H9 (cell line): ENCODE results near the gene CDH20. TPM values are rescaled to one million over a fixed set of nuclear protein-coding genes. Genes with fewer than 3 reads are reported as not detected.

Experiments used
- DNase-seq: peaks from one replicate; pipeline ENCODE4 v3.0.0-alpha.2; 2017
- H2AFZ ChIP-seq: one replicate; pipeline ENCODE4 v1.6.1; 2013; ENCODE audit warnings: mild to moderate bottlenecking, low read length, control low read depth, moderate library complexity
- H2AK5ac ChIP-seq: 2 replicates; pipeline ENCODE4 v1.6.1; 2013; ENCODE audit warnings: low read length, control low read depth, mixed read lengths; ENCODE audit not compliant: insufficient read length
- H2BK120ac ChIP-seq: one replicate; pipeline ENCODE4 v1.6.1; 2013; ENCODE audit warnings: low read depth, mild to moderate bottlenecking, low read length, control low read depth, inconsistent platforms; ENCODE audit not compliant: poor library complexity, severe bottlenecking
- H2BK12ac ChIP-seq: 2 replicates; pipeline ENCODE4 v1.6.1; 2013; ENCODE audit warnings: low read length, control low read depth, mixed read lengths, low read depth; ENCODE audit not compliant: insufficient read length
- H2BK15ac ChIP-seq: 2 replicates; pipeline ENCODE4 v1.6.1; 2013; ENCODE audit warnings: low read depth, low read length, control low read depth
- H2BK20ac ChIP-seq: one replicate; pipeline ENCODE4 v1.6.1; 2013; ENCODE audit warnings: low read depth, mild to moderate bottlenecking, low read length, control low read depth, inconsistent platforms; ENCODE audit not compliant: poor library complexity, severe bottlenecking
- H2BK5ac ChIP-seq: 2 replicates; pipeline ENCODE4 v1.6.1; 2013; ENCODE audit warnings: low read length, control low read depth, mixed read lengths; ENCODE audit not compliant: insufficient read length
- H3K14ac ChIP-seq: 2 replicates; pipeline ENCODE4 v1.6.1; 2013; ENCODE audit warnings: low read length, control low read depth; ENCODE audit not compliant: insufficient read depth
- H3K18ac ChIP-seq: 2 replicates; pipeline ENCODE4 v1.6.1; 2013; ENCODE audit warnings: low read depth, mild to moderate bottlenecking, mixed read lengths, low read length, control low read depth; ENCODE audit not compliant: insufficient read length
- H3K23ac ChIP-seq: 2 replicates; pipeline ENCODE4 v1.6.1; 2013; ENCODE audit warnings: low read length, control low read depth, mixed read lengths, low read depth; ENCODE audit not compliant: insufficient read length
- H3K23me2 ChIP-seq: 2 replicates; pipeline ENCODE4 v1.6.1; 2013; ENCODE audit warnings: low read depth, mild to moderate bottlenecking, mixed read lengths, low read length, control low read depth; ENCODE audit not compliant: insufficient read length, poor library complexity, severe bottlenecking
- H3K27ac ChIP-seq: 2 replicates; pipeline ENCODE4 v1.5.1; 2013; ENCODE audit warnings: low read length, control low read depth, mixed read lengths, low read depth; ENCODE audit not compliant: insufficient read length
- H3K27me3 ChIP-seq: 2 replicates; pipeline ENCODE4 v1.6.1; 2013; ENCODE audit warnings: low read length, control low read depth, inconsistent platforms; ENCODE audit not compliant: insufficient read depth
- H3K4ac ChIP-seq: 2 replicates; pipeline ENCODE4 v1.6.1; 2013; ENCODE audit warnings: low read depth, mild to moderate bottlenecking, control low read depth, inconsistent platforms, low read length, moderate library complexity
- H3K4me1 ChIP-seq: 2 replicates; pipeline ENCODE4 v1.6.1; 2013; ENCODE audit warnings: low read length, control low read depth, inconsistent platforms; ENCODE audit not compliant: insufficient read depth
- H3K4me2 ChIP-seq: 2 replicates; pipeline ENCODE4 v1.6.1; 2013; ENCODE audit warnings: low read length, control low read depth, mixed read lengths; ENCODE audit not compliant: insufficient read length, insufficient read depth
- H3K56ac ChIP-seq: 2 replicates; pipeline ENCODE4 v1.6.1; 2013; ENCODE audit warnings: low read depth, mild to moderate bottlenecking, mixed read lengths, low read length, control low read depth; ENCODE audit not compliant: insufficient read length
- H3K79me1 ChIP-seq: 2 replicates; pipeline ENCODE4 v1.6.1; 2013; ENCODE audit warnings: low read depth, mild to moderate bottlenecking, moderate library complexity, low read length, control low read depth, inconsistent platforms; ENCODE audit not compliant: insufficient read depth, poor library complexity, severe bottlenecking
- H3K79me2 ChIP-seq: 2 replicates; pipeline ENCODE4 v1.6.1; 2013; ENCODE audit warnings: low read length, control low read depth, inconsistent platforms; ENCODE audit not compliant: insufficient read depth
- H3K9ac ChIP-seq: 2 replicates; pipeline ENCODE4 v1.6.1; 2013; ENCODE audit warnings: low read length, control low read depth, mixed read lengths; ENCODE audit not compliant: insufficient read length; ENCODE audit errors: extremely low read depth
- H3K9me3 ChIP-seq: one replicate; pipeline ENCODE4 v1.6.1; 2013; ENCODE audit warnings: low read depth, low read length, inconsistent platforms; ENCODE audit not compliant: control insufficient read depth
- H3T11ph ChIP-seq: one replicate; pipeline ENCODE4 v1.6.1; 2013; ENCODE audit warnings: mild to moderate bottlenecking, low read length, control low read depth, inconsistent platforms
- H4K20me1 ChIP-seq: one replicate; pipeline ENCODE4 v1.6.1; 2013; ENCODE audit not compliant: control insufficient read depth, insufficient read length, insufficient read depth
- H4K5ac ChIP-seq: 2 replicates; pipeline ENCODE4 v1.6.1; 2013; ENCODE audit warnings: low read depth, mild to moderate bottlenecking, mixed read lengths, low read length, control low read depth; ENCODE audit not compliant: insufficient read length
- H4K8ac ChIP-seq: replicated peaks from 2 replicates; pipeline ENCODE4 v1.6.1; 2013; ENCODE audit warnings: low read length, control low read depth, mixed read lengths, low read depth; ENCODE audit not compliant: insufficient read length
- H4K91ac ChIP-seq: 2 replicates; pipeline ENCODE4 v1.6.1; 2013; ENCODE audit warnings: low read depth, mild to moderate bottlenecking, moderate library complexity, mixed read lengths, low read length, control low read depth; ENCODE audit not compliant: insufficient read length
- H3K27ac Mint-ChIP-seq, 3 experiments: 2 replicates in 2 of 3; 3 replicates in 1 of 3; pipeline ENCODE4 v1.8.0; 2020 to 2021; ENCODE audit warnings: mixed read lengths in 3 of 3, mild to moderate bottlenecking in 1 of 3, moderate library complexity in 1 of 3
- H3K27me3 Mint-ChIP-seq: 2 replicates; pipeline ENCODE4 v1.8.0; 2021; ENCODE audit warnings: low read depth, mild to moderate bottlenecking, moderate library complexity, mixed read lengths
- H3K36me3 Mint-ChIP-seq, 3 experiments: 2 replicates in 2 of 3; 3 replicates in 1 of 3; pipeline ENCODE4 v1.8.0; 2020 to 2021; ENCODE audit warnings: low read depth in 3 of 3, mixed read lengths in 3 of 3; ENCODE audit not compliant: insufficient read depth in 1 of 3
- H3K4me1 Mint-ChIP-seq, 2 experiments: 2 replicates each; pipeline ENCODE4 v1.8.0; 2020; ENCODE audit warnings: mixed read lengths in 2 of 2
- H3K4me3 Mint-ChIP-seq, 2 experiments: 2 replicates in 1 of 2; 3 replicates in 1 of 2; pipeline ENCODE4 v1.8.0; 2020 to 2021; ENCODE audit warnings: mild to moderate bottlenecking in 2 of 2, mixed read lengths in 2 of 2, moderate library complexity in 1 of 2
- H3K9me3 Mint-ChIP-seq, 2 experiments: 2 replicates in 1 of 2; 3 replicates in 1 of 2; pipeline ENCODE4 v1.8.0; 2020; ENCODE audit warnings: mild to moderate bottlenecking in 2 of 2, mixed read lengths in 2 of 2, moderate library complexity in 1 of 2
- CTCF ChIP-seq: fragments of 200-600 bp; sonication (generic); conservative IDR thresholded peaks from 3 replicates; pipeline ENCODE4 v1.8.0; 2021; ENCODE audit warnings: antibody characterized with exemption, mild to moderate bottlenecking
- WGBS: extraction: QIAGEN DNeasy Blood & Tissue Kit; methylation state at CpG from one replicate; pipeline ENCODE4 v1.1.7; 2013; ENCODE audit warnings: missing lambda C conversion rate, low lambda C conversion rate, mixed read lengths; ENCODE audit not compliant: insufficient read length; ENCODE audit errors: extremely low coverage; 5-methylcytosine and 5-hydroxymethylcytosine counted together
- total RNA-seq: library from RNA; stranded (reverse); gene quantifications from 2 replicates; pipeline ENCODE4 v1.2.1, GENCODE V29; 2021

The CDH20 gene
- total RNA-seq, 1 experiment from 2014 or later = not detected

- H3K79me2 ChIP-seq = no peaks in the 10 kb centered on the region
- H2AFZ ChIP-seq = no peak overlapping the region
- no peaks in the 10 kb centered on the region for H3K79me1 ChIP-seq
- H2BK5ac ChIP-seq = no peak overlapping the region
- H4K5ac ChIP-seq = no peak overlapping the region
- H2AK5ac ChIP-seq = no peak overlapping the region
- no peak overlapping the region for H2BK120ac ChIP-seq
- no peak overlapping the region for H3K4ac ChIP-seq
- no peak overlapping the region for H3T11ph ChIP-seq
- Mint-ChIP-seq H3K27me3 (no peaks in the 10 kb centered on the region), H3K4me3 (no peak overlapping the region), H3K4me1 (0 out of 4 replicates have a peak, but pooled peaks cover 0 to 3% of the 10 kb centered on the region in 2 experiments), H3K9me3 (no peaks in the 10 kb centered on the region), H3K36me3 (no peaks in the 10 kb centered on the region), H3K27ac (no peak overlapping the region; a peak in 1 of 7 replicates)
- no peak overlapping the region for H2BK12ac ChIP-seq
- no peak overlapping the region for H2BK15ac ChIP-seq
- no peaks in the 10 kb centered on the region for H3K23me2 ChIP-seq
- no peaks in the 10 kb centered on the region for H3K27me3 ChIP-seq
- H3K4me1 ChIP-seq = no peaks in the 10 kb centered on the region; the same call in 1 of the 2 replicates
- H3K4me2 ChIP-seq = no peak overlapping the region
- no peak overlapping the region for H4K8ac ChIP-seq
- H3K56ac ChIP-seq = no peak overlapping the region
- H2BK20ac ChIP-seq = no peak overlapping the region
- TF ChIP-seq CTCF = no peak
- H3K9me3 ChIP-seq = no peaks in the 10 kb centered on the region
- no peak overlapping the region for H3K27ac ChIP-seq
- no peak overlapping the region for H4K91ac ChIP-seq
- no CpG with 5 or more reads among the region's 4 CpGs for WGBS
- H3K9ac ChIP-seq = no peak overlapping the region
- H3K18ac ChIP-seq = no peak overlapping the region
- no peak overlapping the region for H3K23ac ChIP-seq
- H3K14ac ChIP-seq = no peak overlapping the region
- no peaks in the 10 kb centered on the region for H4K20me1 ChIP-seq
- no peak for DNase-seq
These were observed 126.8 kb downstream of the CDH20 start for GRCh38 chr18:61459896-61460648.
